ENCODE results near the gene FTL.

Gene FTL

DNA sequence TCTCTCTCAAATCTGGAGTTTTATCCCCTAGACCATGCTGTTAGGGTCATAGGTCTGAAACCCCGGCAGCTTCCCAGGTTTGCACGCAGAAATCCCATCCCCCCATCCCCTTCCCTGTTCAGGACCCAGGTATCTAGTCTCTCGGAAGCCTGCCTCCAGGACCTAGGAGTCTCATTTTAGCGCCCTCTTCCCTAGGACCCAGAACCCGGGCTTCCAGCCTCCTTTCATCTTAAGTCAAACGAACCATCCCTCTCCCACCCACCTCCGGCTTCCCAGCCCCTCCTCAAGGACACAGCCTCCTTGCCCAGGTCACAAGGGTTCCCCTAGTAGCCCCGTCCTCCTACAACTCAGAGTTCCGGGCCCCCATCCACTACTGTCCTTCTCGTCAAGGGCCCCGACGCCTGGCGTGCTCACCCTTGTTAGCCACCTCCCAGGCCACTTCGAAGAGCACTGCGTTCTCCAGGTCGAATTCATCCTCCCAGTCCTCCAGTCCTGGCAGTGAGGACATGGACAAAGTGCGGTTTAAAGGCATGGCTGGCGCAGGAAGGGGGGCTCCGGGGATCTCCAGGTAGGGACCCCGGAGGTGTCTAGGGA is 27.6 kb downstream of the FTL start:
- no peak for DNase-seq

DNA sequence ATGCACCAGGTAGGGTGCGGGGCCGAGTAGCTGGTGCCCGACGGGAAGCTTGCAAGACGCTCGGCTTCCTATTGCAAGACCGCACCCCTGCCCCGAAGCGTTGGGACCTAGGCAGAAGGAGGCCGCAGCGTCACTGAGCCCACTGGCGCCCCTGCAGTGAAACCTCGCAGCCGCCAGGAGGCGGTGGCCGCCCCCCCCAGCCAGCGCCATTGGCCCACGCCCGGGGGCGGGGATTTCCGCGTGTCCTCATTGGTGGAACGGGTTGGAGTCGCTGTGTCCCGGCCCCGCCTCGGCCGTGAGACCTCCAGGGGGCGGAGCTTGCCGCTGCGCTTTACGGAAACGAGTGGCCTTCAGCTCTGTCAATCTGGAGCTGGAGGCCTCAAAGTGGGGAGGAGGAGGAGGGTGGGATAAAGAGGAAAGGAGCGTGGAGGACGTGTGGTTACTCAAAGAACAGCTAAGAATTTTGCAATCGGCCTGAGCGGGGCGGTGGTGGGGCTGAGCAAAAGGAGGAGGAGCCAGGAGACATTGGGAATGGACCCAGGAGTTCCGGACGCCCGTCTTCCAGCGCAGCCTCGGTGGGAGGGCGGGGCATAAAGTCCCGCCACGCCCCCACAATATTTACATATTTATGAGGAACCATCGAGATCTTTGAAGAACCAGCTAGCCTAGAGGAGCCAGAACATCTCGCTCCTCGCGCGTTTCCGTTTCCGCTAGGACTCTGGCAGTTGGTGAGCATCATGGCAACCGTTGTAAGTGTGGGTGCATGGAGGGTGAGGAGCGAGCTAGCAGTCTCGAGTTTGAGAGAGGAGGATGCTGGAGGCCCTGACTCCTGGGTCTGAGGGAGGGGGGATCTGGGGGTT is 28.3 kb downstream of the FTL start, which contains the start of the genes GYS1 and RUVBL2:
TSS of gene GYS1 (minus strand) at position 135 of the 860 bp plus-strand sequence. CDS start 197 bp downstream, outside the sequence.
TSS of gene RUVBL2 (plus strand) at position 713 of the 860 bp plus-strand sequence. CDS start at position 738, 25 bp downstream.
- DNase-seq: peak; percentile 98

DNA sequence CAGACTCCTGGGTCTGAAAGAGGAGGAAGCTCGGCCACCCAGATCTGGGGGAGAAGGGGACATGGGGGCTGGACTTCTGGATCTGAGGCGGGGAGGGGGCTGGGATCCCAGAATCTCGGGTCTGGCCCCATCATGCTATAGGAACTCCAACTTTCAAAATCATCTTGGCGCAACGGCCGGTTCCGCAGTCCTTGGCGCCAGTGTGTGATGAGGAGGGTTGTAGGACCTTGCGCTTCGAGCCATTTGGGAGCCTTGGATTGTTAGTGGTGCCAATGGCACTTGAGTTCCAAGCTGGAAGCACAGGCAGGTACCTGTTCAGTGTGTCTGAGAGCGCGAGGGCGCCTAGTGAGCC is 28.9 kb downstream of the FTL start:
- DNase-seq: no peak

DNA sequence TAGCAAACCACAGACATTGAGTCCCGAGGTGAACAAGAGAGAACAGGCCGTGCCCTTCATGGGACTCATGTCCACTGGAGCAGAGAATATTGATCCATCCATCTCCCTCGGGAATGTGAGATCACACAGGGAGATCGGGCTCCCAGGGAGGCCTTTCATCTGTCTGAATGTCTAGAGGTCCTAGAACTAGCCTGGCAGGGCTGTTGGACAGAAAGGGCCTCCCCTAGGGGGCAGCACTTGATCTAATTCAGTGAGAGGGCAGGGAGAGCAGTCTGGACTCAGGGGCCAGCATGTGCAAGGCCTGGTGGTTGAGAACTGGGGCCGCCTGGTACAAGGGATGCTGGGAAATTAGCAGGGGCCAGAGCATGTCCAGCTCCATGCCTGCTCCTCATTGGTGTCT is 32.9 kb downstream of the FTL start:
- peak; percentile 31 for DNase-seq

DNA sequence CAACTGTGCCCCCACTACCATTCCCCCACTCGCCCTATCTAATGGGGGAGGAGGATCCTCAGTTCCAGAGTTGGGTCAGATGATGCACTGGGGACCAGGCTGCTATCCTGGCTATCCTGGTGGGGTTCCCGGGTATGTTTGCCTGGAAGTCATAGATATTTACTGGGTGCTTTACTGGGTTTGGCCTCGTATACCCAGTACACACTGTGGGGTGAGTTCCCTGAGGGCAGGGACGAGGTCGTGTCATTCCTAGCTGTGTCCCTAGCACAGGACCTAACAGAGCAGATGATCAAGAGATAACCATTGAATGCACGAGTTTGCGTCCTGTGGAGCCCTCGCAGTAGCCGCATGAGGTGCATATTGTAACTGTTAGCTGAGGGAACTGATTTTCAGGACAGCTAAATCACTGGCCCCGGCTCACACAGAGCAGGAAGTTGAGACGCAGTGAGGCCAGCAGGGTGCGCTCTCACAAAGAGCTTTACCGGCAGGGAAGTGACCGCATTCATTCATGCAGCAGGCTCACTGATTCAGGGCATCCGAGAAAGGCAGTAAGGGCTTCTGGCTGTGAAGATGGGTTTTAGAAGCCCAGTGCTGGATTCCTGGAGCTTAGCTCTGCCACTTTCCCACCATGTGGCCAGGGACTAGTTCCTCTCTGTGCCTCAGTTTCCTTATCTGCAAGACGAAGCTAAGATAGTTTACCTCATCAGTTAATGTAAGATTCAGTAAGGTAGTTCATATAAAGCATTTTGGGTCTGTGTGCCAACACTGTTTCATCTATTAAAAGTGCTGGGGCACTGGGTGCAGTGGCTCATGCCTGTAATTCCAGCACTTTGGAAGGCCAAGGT is 34.6 kb downstream of the FTL start:
- peak; percentile 53 for DNase-seq

DNA sequence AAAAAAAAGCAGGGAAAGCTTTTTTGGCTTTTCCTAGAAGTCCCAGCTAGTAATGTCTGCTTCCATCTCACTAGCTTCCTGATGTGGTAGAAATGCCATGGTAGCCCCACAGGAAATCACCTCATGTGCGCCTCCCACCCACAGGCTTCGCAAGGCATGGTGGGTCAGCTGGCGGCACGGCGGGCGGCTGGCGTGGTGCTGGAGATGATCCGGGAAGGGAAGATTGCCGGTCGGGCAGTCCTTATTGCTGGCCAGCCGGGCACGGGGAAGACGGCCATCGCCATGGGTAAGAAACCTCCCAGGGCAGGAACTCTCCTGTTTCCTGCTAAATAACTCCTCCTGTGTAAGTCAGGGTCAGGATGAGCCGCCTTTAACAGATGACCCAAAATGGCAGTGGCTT is 39.0 kb downstream of the FTL start:
- no peak for DNase-seq

DNA sequence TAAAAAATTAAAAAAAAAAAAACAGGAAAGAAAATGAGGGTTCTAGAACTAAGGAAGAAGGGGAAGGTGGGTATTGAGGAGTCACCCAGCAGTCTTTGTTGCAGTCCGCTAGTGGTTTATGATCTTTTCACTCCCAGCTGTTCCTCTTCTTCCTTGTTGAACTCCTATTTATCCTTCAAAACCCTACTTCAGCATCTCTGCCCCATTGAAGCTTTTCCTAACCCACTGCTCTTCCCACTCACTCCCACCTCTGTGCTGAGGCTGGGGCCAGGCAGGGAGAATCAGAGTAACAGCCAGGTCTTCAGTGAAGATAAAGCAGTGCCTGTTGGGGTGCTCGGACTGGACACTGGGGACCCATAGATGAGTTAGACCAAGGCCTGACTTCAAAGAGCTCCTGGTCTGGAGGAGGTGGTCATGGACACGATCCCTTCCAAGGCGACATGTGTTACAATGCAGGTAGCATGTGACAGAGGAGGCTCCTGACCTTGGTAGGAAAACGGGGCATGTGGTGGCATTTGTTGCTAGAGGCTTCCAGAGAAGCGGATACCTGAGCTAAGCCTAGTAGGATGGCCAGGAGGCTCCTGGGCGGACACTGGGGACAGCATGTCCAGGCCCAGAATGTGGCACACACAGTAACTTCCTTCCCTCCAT is 40.0 kb downstream of the FTL start:
- no peak for DNase-seq

DNA sequence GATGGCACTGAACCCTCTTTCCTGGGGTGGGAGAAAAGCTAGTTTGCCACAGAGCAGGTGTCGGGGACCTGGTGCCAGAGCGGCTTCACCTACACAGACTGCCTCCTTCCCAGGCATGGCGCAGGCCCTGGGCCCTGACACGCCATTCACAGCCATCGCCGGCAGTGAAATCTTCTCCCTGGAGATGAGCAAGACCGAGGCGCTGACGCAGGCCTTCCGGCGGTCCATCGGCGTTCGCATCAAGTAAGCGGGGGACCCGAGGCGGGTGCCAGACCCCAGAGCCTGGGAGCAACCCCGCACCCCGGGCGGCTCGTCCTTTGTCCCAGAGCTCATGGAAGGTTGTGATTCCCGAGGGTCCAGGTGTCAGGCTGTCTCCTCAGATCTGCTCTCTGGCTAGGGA is 41.8 kb downstream of the FTL start:
- DNase-seq: no peak

DNA sequence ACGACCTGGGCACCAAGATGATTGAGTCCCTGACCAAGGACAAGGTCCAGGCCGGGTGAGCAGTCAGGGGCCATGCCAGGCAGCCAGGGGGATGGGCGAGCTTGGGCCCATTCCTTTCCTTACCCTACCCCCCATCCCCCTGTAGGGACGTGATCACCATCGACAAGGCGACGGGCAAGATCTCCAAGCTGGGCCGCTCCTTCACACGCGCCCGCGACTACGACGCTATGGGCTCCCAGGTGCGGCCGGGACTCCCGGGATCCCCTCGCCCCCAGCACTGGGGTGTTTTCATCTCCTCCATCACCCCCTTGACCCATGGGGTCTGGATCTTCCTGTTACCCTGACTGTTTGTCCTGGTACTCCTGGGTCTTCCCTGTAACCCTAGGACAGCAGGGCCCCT is 44.7 kb downstream of the FTL start:
- no peak for DNase-seq

DNA sequence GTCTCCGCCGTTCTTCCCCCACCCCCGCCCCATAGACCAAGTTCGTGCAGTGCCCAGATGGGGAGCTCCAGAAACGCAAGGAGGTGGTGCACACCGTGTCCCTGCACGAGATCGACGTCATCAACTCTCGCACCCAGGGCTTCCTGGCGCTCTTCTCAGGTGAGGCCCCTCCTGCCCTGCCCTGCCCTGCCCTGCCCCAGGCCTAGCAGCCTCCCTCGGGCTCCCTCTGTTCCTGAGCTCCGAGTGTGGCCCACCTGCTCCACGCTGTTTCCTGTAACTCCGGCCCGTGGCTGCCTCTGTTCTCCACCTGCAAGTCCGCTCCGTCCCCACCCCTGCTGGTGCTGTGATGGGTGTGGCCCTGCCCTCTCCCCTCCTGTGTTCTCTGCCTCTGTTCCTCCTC is 45.3 kb downstream of the FTL start:
- no peak for DNase-seq

DNA sequence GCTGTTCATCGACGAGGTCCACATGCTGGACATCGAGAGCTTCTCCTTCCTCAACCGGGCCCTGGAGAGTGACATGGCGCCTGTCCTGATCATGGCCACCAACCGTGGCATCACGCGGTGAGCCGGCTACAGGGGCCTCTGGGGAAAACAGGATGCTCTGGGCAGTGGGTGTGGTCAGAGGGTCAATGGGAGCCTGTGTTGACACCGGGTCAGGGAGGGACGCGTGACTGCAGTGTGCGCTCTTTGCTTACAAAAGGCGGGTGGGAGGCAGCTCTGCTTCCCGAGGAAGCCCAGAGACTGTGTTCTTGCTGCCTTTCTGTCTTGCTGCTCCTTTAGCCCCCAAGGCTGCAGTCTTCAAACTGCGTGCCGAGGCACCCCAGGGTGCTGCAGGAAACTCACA is 46.1 kb downstream of the FTL start:
- no peak for DNase-seq

DNA sequence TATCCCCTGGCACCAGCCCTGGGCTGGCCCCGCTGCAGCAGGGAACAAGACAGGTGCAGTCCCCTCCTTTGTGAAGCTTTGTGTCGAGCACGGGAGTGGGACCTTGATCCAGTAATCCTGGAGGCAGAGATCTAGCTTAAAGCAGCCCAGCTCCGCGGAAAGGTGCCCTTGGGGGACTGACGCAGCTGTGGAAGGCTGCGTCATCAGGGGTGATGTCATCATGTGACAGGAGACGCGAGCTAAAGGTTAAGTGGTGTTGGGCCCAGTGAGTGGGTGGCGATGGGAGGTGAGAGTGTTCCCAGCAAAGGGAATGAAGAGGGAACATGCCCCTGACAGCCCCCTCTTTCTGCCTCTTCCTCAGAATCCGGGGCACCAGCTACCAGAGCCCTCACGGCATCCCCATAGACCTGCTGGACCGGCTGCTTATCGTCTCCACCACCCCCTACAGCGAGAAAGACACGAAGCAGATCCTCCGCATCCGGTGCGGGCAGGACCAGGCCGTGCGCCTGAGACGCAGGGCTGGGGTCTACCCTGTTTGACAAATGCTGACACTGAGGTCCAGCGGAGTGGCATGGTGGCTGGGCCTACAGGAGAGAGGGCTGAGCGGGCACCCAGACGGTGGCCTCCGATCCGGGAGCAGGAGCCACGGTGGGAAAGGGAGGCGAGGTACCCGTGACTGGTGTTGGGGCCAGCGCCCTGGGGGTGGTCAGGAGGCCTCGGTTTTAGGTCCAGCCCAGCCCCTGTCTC is 49.2 kb downstream of the FTL start:
- DNase-seq: no peak

DNA sequence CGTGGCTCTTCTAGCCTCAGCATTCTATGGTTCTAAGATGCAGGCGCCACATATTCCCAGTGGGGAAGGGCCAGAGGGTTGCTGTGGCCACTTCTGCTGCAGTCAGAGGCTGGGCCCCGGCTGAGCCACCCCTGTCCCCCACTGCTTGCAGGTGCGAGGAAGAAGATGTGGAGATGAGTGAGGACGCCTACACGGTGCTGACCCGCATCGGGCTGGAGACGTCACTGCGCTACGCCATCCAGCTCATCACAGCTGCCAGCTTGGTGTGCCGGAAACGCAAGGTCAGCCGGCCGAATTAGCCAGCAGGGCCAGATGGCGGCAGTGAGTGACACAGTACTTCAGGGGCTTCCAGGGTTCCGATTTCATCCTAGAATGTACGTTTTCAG is 49.8 kb downstream of the FTL start:
- DNase-seq: no peak

DNA sequence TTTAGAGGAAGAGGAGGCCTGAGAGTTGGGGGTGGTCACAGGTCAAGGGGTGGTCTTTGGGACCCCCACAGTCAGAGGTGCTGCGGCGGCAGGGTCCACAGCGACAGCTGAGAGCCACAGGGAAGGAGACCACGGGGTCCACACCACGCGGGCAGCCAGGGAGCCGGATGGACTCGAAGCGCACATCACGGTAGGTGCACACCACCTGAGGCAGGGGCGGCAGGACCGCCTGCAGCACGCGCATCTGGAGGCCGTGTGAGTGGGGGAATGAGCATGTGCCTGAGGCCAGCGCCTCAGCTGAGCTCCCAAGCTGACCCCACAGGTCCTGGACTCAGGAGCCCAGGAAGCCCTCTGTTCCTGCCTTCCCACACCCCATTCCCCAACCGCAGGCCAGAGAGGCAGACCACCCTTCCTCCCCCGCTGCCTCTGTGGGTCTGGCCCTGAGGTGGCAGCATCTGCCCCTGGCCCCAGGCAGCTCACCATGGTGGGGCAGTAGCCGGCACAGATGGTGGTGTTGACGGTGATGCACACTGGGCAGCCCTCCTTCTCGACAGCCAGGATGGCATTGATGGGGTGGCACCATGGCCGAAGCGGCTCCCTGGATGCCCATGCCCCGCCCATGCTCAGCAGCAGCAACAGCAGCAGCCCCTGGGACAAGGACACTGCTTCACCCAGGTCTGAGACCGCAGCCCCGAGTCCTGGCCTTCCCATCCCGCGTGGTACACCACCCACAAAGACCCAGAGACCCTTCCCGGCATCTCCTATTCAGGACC is 51.1 kb downstream of the FTL start:
- no peak for DNase-seq
